ENCODE results near the gene TMEM100.

The TMEM100 gene

GRCh38 chr17:55722016-55722736, 488 bp downstream of the TMEM100 start:
- Histone ChIP-seq H3F3A (ENCODE audit: control insufficient read depth, insufficient read depth) (no peaks in the 10 kb centered on the region), H3K4me1 (ENCODE audit: control insufficient read depth, low read length) (peaks cover 30% of the 10 kb centered on the region), H3K4me3 (ENCODE audit: low read length) (no peak overlapping the region), H3K36me3 (ENCODE audit: control insufficient read depth, low read length) (peaks cover 6% of the 10 kb centered on the region), H3K9me2 (replicated peaks; ENCODE audit: control insufficient read depth, low read length) (no peaks in the 10 kb centered on the region), H3K4me2 (ENCODE audit: low read length) (no peak overlapping the region), H3K79me2 (ENCODE audit: control insufficient read depth, low read length) (peaks cover 10% of the 10 kb centered on the region), H3K27ac (ENCODE audit: low read depth, low read length) (no peak overlapping the region), H3K27me3 (ENCODE audit: control insufficient read depth, low read length) (no peaks in the 10 kb centered on the region), H4K20me1 (ENCODE audit: control insufficient read depth, insufficient read depth, low read depth, low read length) (no peaks in the 10 kb centered on the region), H3K9me3 (ENCODE audit: control insufficient read depth, insufficient read depth, low read length) (no peaks in the 10 kb centered on the region)
- TF ChIP-seq CTCF (IDR thresholded peaks at IDR 0.05; ENCODE audit: low read depth, low read length, poor library complexity, severe bottlenecking) (no peak), EZH2phosphoT487 (IDR thresholded peaks at IDR 0.05; ENCODE audit: borderline replicate concordance, low read length) (no peak)

GRCh38 chr17:55720919-55721836, 1.5 kb downstream of the TMEM100 start:
- Histone ChIP-seq H3K9me2 (replicated peaks; ENCODE audit: control insufficient read depth, low read length) (no peaks in the 10 kb centered on the region), H3F3A (ENCODE audit: control insufficient read depth, insufficient read depth) (no peaks in the 10 kb centered on the region), H3K4me2 (ENCODE audit: low read length) (no peak overlapping the region), H3K4me1 (ENCODE audit: control insufficient read depth, low read length) (peaks cover 30% of the 10 kb centered on the region), H3K79me2 (ENCODE audit: control insufficient read depth, low read length) (peaks cover 10% of the 10 kb centered on the region), H3K27ac (ENCODE audit: low read depth, low read length) (no peak overlapping the region), H3K9me3 (ENCODE audit: control insufficient read depth, insufficient read depth, low read length) (no peaks in the 10 kb centered on the region), H4K20me1 (ENCODE audit: control insufficient read depth, insufficient read depth, low read depth, low read length) (no peaks in the 10 kb centered on the region), H3K27me3 (ENCODE audit: control insufficient read depth, low read length) (no peaks in the 10 kb centered on the region), H3K4me3 (ENCODE audit: low read length) (no peak overlapping the region), H3K36me3 (ENCODE audit: control insufficient read depth, low read length) (peaks cover 6% of the 10 kb centered on the region)
- TF ChIP-seq CTCF (IDR thresholded peaks at IDR 0.05; ENCODE audit: low read depth, low read length, poor library complexity, severe bottlenecking) (no peak), EZH2phosphoT487 (IDR thresholded peaks at IDR 0.05; ENCODE audit: borderline replicate concordance, low read length) (no peak)

GRCh38 chr17:55717898-55718735, 4.5 kb downstream of the TMEM100 start:
- TF ChIP-seq CTCF (IDR thresholded peaks at IDR 0.05; ENCODE audit: low read depth, low read length, poor library complexity, severe bottlenecking): peak; percentile 81
- no peak for TF ChIP-seq EZH2phosphoT487 (IDR thresholded peaks at IDR 0.05; ENCODE audit: borderline replicate concordance, low read length)
- H3K4me3 ChIP-seq (ENCODE audit: low read length): no peak overlapping the region
- H3K27ac ChIP-seq (ENCODE audit: low read depth, low read length): no peak overlapping the region
- no peaks in the 10 kb centered on the region for H3K9me2 ChIP-seq (replicated peaks; ENCODE audit: control insufficient read depth, low read length)
- no peak overlapping the region for H3K4me2 ChIP-seq (ENCODE audit: low read length)
- no peaks in the 10 kb centered on the region for H3K79me2 ChIP-seq (ENCODE audit: control insufficient read depth, low read length)
- no peaks in the 10 kb centered on the region for H4K20me1 ChIP-seq (ENCODE audit: control insufficient read depth, insufficient read depth, low read depth, low read length)
- peaks cover 6% of the 10 kb centered on the region for H3K36me3 ChIP-seq (ENCODE audit: control insufficient read depth, low read length)
- H3F3A ChIP-seq (ENCODE audit: control insufficient read depth, insufficient read depth): no peaks in the 10 kb centered on the region
- peaks cover 4% of the 10 kb centered on the region for H3K4me1 ChIP-seq (ENCODE audit: control insufficient read depth, low read length)
- H3K27me3 ChIP-seq (ENCODE audit: control insufficient read depth, low read length): no peaks in the 10 kb centered on the region
- H3K9me3 ChIP-seq (ENCODE audit: control insufficient read depth, insufficient read depth, low read length): no peaks in the 10 kb centered on the region
